GM12878 (cell line): ENCODE measurements around the gene BTBD1. TPM values are rescaled to one million over a fixed set of nuclear protein-coding genes. Genes with fewer than 3 reads are reported as not detected.

Source experiments
- CBFB ChIP-seq: IDR thresholded peaks from 2 replicates; pipeline ENCODE4 v1.6.1; 2016; ENCODE audit warnings: antibody characterized with exemption, low read depth
- CHD2 ChIP-seq: IDR thresholded peaks from 2 replicates; pipeline ENCODE4 v1.6.1; 2011; ENCODE audit warnings: low read depth, low read length, improper control_type of control experiment, borderline replicate concordance
- ELK1 ChIP-seq: IDR thresholded peaks from 2 replicates; pipeline ENCODE4 v1.6.1; 2012; ENCODE audit warnings: low read depth, low read length, improper control_type of control experiment
- HDAC6 ChIP-seq: fragments of 200-600 bp; sonication (generic); IDR thresholded peaks from one replicate; pipeline ENCODE4 v1.8.0; 2017; ENCODE audit warnings: antibody characterized with exemption; ENCODE audit not compliant: unreplicated experiment
- IRF5 ChIP-seq: fragments of 450-650 bp; IDR thresholded peaks from 2 replicates; pipeline ENCODE4 v1.6.1; 2017; ENCODE audit warnings: borderline replicate concordance
- JUND ChIP-seq: IDR thresholded peaks from 2 replicates; pipeline ENCODE4 v1.6.1; 2012; ENCODE audit warnings: low read depth, mild to moderate bottlenecking, low read length, improper control_type of control experiment, moderate library complexity
- KDM1A ChIP-seq: fragments of 200-600 bp; sonication (generic); IDR thresholded peaks from 2 replicates; pipeline ENCODE4 v1.6.1; 2016; ENCODE audit warnings: borderline replicate concordance
- MXI1 ChIP-seq: fragments of 150-350 bp; IDR thresholded peaks from 2 replicates; pipeline ENCODE4 v1.6.1; 2011; ENCODE audit warnings: low read depth, mild to moderate bottlenecking, inconsistent platforms, low read length, improper control_type of control experiment
- NR2C1 ChIP-seq: fragments of 450-650 bp; IDR thresholded peaks from 2 replicates; pipeline ENCODE4 v1.6.1; 2017; ENCODE audit warnings: antibody characterized with exemption, mild to moderate bottlenecking, moderate library complexity
- POLR2AphosphoS2 ChIP-seq: IDR thresholded peaks from 2 replicates; pipeline ENCODE4 v1.6.1; 2011; ENCODE audit warnings: low read depth, mild to moderate bottlenecking, low read length, improper control_type of control experiment, moderate library complexity
- RB1 ChIP-seq: fragments of 450-650 bp; formaldehyde crosslinking; IDR thresholded peaks from 2 replicates; pipeline ENCODE4 v1.6.1; 2017; ENCODE audit warnings: mild to moderate bottlenecking, borderline replicate concordance
- RUNX3 ChIP-seq: IDR thresholded peaks from 2 replicates; pipeline ENCODE4 v1.6.1; 2012; ENCODE audit warnings: low read length, inconsistent platforms
- SMAD1 ChIP-seq: fragments of 450-650 bp; IDR thresholded peaks from 2 replicates; pipeline ENCODE4 v1.6.1; 2018; ENCODE audit warnings: mild to moderate bottlenecking, low read depth; ENCODE audit not compliant: partially characterized antibody
- SMAD5 ChIP-seq: IDR thresholded peaks from 2 replicates; pipeline ENCODE4 v1.6.1; 2016; ENCODE audit warnings: antibody characterized with exemption, low read depth
- SREBF2 ChIP-seq: IDR thresholded peaks from 2 replicates; pipeline ENCODE4 v1.6.1; 2012; ENCODE audit warnings: mild to moderate bottlenecking, low read length
- ZNF592 ChIP-seq: fragments of 450-650 bp; IDR thresholded peaks from 2 replicates; pipeline ENCODE4 v1.6.1; 2017; ENCODE audit warnings: mild to moderate bottlenecking, moderate library complexity
- ZNF687 ChIP-seq: fragments of 450-650 bp; IDR thresholded peaks from 2 replicates; pipeline ENCODE4 v1.6.1; 2017; ENCODE audit warnings: mild to moderate bottlenecking, moderate library complexity
- polyA plus RNA-seq, 11 experiments: library from polyadenylated mRNA; depleted of rRNA in 4 of 11; unstranded in 6 of 11; stranded (reverse) in 5 of 11; fragments of >200 nt; fragmentation: Nextera tagmentation in 4 of 11; fragmentation: Illumina TruSeq in 1 of 11; extraction: Ambion mirVana in 4 of 11; extraction: Trizol in 1 of 11; gene quantifications; 1 replicate in 1 of 11; 2 replicates in 10 of 11; pipeline versions ENCODE4 v1.2.1 to v1.2.3, GENCODE V29; 2011 to 2016; ENCODE audit warnings: inconsistent platforms in 2 of 11, missing spikeins in 2 of 11, low read depth in 1 of 11
- total RNA-seq, 4 experiments: library from RNA; depleted of rRNA in 3 of 4; stranded (reverse); fragments of >200 nt in 3 of 4; fragmentation: Illumina TruSeq in 1 of 4; extraction: Trizol in 1 of 4; gene quantifications; 2 replicates each; pipeline versions ENCODE4 v1.2.1 to v1.2.3, GENCODE V29; 2013 to 2021
- TF ChIP-seq, protein P1 (sequence below): IDR thresholded peaks from 2 replicates; pipeline ENCODE4 v1.6.1; 2011; ENCODE audit warnings: borderline replicate concordance, low read depth, mild to moderate bottlenecking, moderate library complexity, mixed read lengths, low read length; ENCODE audit not compliant: insufficient read depth; ENCODE audit errors: extremely low read length

BTBD1 gene
- total and polyA plus RNA-seq, 10 of the 15 experiments (the other 5 are each of a cell fraction or from before 2014, with no cell fraction given), result 17.5 to 90.4 (median 73.1) TPM

- TF ChIP-seq NR2C1 (peak; percentile 89), RB1 (no peak), CHD2 (peak; percentile 97), KDM1A (no peak), ZNF687 (peak; percentile 80), ELK1 (peak; percentile 85), ZNF592 (no peak), HDAC6 (no peak), SREBF2 (no peak), POLR2AphosphoS2 (peak; percentile 93), SMAD5 (peak; percentile 77; the same call in 1 of the 2 replicates), IRF5 (peak; percentile 75), MXI1 (peak; percentile 74; the same call in 1 of the 2 replicates), CBFB (0 out of 2 replicates have a peak, but pooled peaks have one; percentile 51), SMAD1 (peak; percentile 95), JUND (no peak), RUNX3 (peak; percentile 6; the same call in 1 of the 2 replicates)
- TF ChIP-seq, protein P1, sequence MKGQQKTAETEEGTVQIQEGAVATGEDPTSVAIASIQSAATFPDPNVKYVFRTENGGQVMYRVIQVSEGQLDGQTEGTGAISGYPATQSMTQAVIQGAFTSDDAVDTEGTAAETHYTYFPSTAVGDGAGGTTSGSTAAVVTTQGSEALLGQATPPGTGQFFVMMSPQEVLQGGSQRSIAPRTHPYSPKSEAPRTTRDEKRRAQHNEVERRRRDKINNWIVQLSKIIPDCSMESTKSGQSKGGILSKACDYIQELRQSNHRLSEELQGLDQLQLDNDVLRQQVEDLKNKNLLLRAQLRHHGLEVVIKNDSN, result peak; percentile 53
Observed at GRCh38 chr15:82985688-82986441, 81.2 kb downstream of the BTBD1 start, which contains the start of gene RAMAC (continued).
